Midbrain (tissue), 1 donor: ENCODE results near the gene TNNC1.

Experiments used
- DNase-seq: peaks from one replicate; lab custom pipeline; 2025; lab: John Stamatoyannopoulos, UW

Gene TNNC1

GRCh38 chr3:52453496-52454249 is at the start of gene TNNC1:
TNNC1 (minus strand) TSS chr3:52454041; CDS start chr3:52454015, 26 bp downstream.
- no peak for DNase-seq

- no peak for DNase-seq
Observed at GRCh38 chr3:52502808-52503350, 49.0 kb upstream of the TNNC1 start.

DNA sequence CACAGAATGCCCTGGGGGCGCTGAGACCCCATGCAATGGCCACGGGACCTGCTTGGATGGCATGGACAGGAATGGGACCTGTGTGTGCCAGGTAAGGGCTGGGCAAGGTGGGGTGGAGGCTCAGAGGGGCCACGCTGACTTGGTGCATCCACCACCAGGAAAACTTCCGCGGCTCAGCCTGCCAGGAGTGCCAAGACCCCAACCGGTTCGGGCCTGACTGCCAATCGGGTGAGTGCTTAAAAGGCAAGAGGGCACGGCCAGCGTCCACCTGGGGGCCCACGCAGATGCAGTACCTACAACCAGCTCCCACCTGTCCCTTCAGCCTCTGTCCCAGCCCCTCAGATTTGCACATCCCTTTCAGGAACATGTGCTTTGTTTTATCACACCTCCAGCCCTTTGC is 48.2 kb upstream of the TNNC1 start:
- DNase-seq, result no peak

DNA sequence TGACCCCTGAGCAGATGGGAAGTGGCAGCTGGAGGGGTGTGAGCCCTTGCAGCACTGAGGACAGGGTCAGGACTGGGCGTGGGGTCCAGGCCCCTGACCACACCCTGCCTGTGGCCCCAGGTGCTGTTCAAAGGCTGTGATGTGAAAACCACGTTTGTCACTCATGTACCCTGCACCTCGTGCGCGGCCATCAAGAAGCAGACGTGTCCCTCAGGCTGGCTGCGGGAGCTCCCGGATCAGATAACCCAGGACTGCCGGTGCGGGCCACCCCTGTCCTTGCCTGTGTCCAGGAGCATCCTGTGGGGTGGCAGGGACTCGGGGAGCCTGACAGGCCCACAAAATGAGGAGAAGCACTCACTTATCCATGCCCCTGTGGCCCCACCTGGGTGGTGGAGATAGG is 47.2 kb upstream of the TNNC1 start:
- DNase-seq, result no peak

DNA sequence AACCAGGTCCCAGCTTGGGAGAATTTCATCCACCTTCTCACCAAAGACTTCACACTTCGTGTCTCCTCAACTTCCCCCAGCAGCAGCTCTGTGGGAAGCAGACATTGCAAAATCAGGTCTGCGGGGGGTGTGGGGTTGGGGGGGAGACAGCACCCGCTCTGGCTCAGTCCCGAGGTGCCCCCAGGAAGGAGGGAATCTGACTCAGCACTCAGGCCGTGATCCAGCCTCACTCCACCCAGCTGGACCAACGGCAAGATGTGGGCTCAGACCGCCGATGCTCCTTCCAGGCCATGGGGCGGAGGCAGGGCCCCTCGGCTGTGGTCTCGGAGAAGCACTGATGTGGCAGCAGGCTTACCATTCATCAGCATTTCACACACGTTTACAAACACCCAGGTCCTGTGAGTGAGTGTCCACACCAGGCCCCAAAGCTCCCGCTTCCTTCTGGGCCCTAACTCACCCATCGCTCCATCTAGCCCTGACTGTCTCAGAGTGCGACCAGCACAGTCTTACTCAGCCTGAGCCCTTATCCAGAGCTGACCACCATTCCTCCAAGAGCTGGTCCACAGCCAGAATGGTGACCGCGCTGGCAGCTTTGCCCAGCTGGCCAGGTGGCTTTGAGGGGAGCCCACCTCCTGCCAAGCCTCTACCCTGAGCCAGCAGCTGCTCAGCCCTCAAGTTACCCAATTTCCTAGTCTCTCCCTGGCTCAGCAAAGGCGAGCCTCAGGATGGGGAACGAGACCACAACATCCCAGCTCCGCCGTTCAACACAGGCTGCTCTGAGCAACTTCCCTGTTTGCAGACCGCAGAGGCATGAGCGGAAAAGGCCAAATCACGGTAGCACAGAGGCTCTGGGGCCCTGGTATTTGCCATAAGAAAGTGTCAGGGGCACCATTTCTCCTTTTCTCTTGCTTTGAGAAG is 44.6 kb upstream of the TNNC1 start:
- DNase-seq, result peak; percentile 33

DNA sequence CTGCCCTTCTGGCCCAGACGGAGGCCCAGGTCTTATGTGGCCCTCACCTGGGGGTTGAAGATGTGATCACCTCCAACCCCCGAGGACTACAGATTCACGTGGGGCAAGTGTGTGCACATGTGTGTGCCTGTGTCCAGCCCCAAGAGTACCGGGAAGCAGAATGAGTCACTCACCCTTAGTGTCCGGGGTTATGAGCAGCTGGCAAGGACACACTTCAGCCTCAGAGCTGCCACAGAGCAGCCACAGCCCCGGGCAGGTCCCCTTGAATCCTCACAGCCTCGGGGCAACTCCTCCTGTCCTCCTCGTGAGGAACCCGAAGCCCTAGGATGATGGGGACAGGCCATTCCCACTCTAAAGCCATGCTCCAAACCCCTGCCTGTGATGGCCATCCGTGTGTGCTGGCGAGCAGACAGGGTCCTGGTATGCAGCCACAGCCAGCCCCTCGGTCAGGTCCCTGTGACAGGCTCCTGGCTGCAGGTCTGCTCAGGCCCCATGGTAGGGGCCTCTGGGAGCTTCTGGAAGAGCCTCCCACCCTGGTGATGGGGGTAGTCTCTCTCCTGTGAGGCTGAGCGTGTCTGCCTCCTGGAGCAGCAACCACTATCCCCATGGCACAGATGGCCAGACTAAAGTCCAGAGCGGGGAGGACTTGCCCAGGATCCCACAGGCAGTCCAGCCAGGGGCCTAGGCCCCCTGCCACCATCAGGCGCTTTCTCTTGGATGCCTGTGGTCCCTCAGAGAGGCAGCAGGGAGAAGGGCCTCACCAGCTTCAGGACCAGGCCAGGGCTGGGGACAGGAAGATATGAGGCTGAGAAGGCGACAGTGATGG is 42.1 kb upstream of the TNNC1 start:
- DNase-seq, result no peak

GRCh38 chr3:52494886-52495495 is 41.1 kb upstream of the TNNC1 start, which contains the start of gene STAB1:
STAB1 (plus strand) TSS chr3:52495338; CDS start chr3:52495414, 76 bp downstream.
- no peak for DNase-seq

DNA sequence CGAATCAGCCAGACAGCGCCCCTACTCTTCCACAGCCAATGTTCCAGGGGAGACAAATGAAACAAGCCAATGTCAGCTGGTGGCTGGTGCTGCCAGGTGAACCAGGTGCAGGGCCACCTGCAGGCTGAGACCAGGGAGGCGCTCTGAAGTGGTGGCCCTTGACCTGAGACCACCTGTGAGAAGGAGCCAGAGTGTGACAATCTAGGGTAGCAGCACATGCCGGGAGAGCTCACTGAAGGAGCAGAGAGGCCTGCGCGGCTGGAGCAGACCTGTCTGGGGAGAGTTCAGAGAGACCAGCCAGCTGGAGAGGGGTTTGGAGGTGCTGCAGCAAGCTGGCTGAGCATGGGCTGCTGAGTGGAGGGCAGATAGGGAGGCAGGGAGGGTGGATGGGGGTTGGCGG is 40.6 kb upstream of the TNNC1 start:
- no peak for DNase-seq

DNA sequence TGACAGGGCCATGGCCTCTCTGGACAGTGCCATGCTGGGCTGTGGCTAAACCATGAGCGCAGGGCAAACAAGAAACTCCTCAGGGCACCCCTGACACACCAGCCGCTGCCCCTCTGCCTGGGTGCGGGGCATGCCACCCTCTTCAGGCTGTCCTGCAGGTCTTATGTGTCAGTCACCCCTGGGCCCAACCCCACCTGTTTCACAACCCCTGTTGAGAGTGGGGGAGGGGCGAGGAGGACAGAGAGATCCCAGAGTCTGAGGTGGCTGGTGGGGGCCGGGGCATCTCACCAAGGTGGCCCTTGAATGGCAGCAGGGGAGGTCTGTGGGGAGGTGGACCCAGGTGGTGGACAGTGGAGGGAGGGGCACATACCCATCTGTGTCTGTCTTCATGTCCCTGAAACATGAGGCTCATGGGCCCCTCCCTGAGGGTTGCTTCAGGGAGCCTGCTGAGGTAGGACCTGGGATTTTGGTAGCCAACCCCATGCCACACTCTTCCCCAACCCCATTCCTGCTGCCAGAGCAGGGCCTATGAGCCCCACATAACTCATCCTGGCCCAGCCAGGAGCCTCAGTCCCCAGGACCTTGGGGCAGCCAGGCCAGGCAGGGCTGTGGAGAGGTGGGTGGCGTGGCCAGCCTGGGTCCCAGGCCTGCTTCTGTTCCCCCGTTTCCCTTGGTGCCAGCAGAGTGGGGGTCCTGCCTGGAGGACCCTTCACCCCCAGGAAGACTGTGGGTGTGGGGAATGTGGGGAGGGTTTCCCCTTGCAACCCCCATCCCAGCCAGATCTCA is 39.6 kb upstream of the TNNC1 start:
- no peak for DNase-seq

GRCh38 chr3:52492059-52492458 is 38.2 kb upstream of the TNNC1 start:
- no peak for DNase-seq

DNA sequence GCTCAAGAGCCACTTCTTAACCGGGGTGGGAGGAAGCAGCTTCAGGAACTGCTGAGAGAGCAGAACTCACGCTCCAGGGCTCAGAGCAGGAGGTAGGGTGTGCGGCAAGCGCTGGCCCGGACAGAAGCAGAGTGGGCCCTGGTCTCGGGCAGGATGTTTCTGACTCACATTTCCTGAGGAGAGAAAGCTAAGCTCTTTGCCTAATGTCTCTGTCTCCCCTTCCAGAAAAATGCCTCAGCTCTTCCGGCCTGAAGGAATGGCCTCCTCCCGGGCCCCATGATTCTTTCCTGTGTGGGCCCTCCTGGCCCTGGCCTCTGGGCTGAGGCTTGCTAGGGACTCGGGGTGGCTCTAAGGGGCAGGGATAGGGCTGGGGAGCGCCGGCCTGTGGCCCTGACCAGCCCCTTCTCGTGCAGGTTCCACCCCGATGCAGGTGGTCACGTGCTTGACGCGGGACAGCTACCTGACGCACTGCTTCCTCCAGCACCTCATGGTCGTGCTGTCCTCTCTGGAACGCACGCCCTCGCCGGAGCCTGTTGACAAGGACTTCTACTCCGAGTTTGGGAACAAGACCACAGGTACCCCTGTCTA is 37.2 kb upstream of the TNNC1 start:
- no peak for DNase-seq

GRCh38 chr3:52490035-52490938 is 36.4 kb upstream of the TNNC1 start:
- no peak for DNase-seq

- no peak for DNase-seq
Observed at GRCh38 chr3:52489453-52489852, 35.6 kb upstream of the TNNC1 start.

- no peak for DNase-seq
Observed at GRCh38 chr3:52488746-52489145, 34.9 kb upstream of the TNNC1 start.

DNA sequence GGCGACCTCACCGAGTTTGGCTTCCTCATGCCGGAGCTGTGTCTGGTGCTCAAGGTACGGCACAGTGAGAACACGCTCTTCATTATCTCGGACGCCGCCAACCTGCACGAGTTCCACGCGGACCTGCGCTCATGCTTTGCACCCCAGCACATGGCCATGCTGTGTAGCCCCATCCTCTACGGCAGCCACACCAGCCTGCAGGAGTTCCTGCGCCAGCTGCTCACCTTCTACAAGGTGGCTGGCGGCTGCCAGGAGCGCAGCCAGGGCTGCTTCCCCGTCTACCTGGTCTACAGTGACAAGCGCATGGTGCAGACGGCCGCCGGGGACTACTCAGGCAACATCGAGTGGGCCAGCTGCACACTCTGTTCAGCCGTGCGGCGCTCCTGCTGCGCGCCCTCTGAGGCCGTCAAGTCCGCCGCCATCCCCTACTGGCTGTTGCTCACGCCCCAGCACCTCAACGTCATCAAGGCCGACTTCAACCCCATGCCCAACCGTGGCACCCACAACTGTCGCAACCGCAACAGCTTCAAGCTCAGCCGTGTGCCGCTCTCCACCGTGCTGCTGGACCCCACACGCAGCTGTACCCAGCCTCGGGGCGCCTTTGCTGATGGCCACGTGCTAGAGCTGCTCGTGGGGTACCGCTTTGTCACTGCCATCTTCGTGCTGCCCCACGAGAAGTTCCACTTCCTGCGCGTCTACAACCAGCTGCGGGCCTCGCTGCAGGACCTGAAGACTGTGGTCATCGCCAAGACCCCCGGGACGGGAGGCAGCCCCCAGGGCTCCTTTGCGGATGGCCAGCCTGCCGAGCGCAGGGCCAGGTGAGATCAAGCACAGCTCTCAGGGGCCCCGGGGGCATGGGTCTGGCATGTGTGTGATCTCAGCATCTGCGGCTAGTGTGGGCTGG is 34.2 kb upstream of the TNNC1 start:
- no peak for DNase-seq

DNA sequence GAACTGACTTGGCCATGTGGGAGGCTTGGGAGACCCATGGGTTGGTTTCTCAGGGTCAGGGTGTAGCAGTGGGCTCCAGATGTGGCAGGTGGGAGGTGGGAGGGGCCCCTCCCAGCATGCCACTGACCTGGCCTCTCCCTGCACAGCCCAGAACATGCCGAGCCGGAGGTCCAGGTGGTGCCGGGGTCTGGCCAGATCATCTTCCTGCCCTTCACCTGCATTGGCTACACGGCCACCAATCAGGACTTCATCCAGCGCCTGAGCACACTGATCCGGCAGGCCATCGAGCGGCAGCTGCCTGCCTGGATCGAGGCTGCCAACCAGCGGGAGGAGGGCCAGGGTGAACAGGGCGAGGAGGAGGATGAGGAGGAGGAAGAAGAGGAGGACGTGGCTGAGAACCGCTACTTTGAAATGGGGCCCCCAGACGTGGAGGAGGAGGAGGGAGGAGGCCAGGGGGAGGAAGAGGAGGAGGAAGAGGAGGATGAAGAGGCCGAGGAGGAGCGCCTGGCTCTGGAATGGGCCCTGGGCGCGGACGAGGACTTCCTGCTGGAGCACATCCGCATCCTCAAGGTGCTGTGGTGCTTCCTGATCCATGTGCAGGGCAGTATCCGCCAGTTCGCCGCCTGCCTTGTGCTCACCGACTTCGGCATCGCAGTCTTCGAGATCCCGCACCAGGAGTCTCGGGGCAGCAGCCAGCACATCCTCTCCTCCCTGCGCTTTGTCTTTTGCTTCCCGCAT is 33.4 kb upstream of the TNNC1 start:
- DNase-seq, result no peak
